GM12874 (cell line): ENCODE measurements around the gene PTPRJ.

ENCODE experiments used
- CTCF ChIP-seq: IDR thresholded peaks from 2 replicates; pipeline ENCODE4 v1.5.1; 2011; ENCODE audit warnings: low read depth, mild to moderate bottlenecking, control low read depth, low read length, moderate library complexity; ENCODE audit not compliant: insufficient read depth

Gene PTPRJ

GRCh38 chr11:47994417-47994816 lies 14.1 kb downstream of the PTPRJ start:
- no peak for TF ChIP-seq CTCF

- no peak for TF ChIP-seq CTCF
These were observed 15.0 kb downstream of the PTPRJ start for GRCh38 chr11:47995360-47995769.

GRCh38 chr11:47997063-47998053 lies 17.0 kb downstream of the PTPRJ start:
- no peak for TF ChIP-seq CTCF

- TF ChIP-seq CTCF, result no peak
These were observed 18.0 kb downstream of the PTPRJ start for GRCh38 chr11:47998345-47998732.

- no peak for TF ChIP-seq CTCF
These were observed 18.5 kb downstream of the PTPRJ start for GRCh38 chr11:47998733-47999359.

- TF ChIP-seq CTCF, result no peak
These were observed 20.1 kb downstream of the PTPRJ start for GRCh38 chr11:48000432-48000831.

GRCh38 chr11:48001438-48002021 lies 21.2 kb downstream of the PTPRJ start:
- no peak for TF ChIP-seq CTCF
